NOMO-1 treated with dmso at 0.1 percent for 144 hours (cell line): ENCODE results near the gene RETSAT.
"Not testable (repeated sequence)": the region's sequence is repeated elsewhere in the genome, so short reads cannot be mapped to it uniquely, and the experiment has no call there.

Experiments used
- DNase-seq: peaks from one replicate; lab custom pipeline; 2025; ENCODE audit not compliant: unreplicated experiment; lab: John Stamatoyannopoulos, UW

RETSAT gene

DNA sequence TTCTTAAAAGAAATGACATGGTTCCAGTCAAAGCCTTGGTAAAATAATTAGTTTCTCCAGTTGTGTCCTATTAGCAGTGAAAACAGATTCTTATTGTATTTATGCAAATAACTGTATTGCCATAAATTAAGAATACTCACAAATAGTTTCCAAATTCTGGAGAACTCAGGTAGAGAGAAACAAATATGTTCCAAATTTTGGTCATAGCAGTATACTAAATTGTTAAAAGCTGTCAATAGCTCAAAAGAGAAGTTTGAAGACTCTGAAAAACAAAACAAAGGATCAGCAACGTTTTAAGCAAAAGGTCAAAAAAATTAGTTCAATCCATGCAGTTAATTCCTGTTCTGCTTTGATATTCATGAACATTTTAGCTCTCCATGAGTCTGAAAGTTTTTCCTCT lies 25.7 kb upstream of the RETSAT start:
- DNase-seq: no peak

DNA sequence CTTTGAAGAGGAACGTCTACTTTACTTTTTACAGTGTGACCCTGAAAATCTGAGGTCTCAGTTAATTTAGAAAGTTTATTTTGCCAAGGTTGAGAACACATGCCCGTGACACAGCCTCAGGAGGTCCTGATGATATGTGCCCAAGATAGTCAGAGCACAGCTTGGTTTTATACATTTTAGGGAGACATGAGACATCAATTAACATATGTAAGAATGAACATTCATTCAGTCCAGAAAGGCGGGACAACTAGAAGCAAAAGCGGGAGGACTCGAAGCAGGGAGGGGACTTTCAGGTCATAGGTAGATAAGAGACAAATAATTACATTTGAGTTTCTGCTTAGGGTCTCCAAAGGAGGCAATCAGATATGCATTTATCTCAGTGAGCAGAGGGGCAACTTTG lies 23.9 kb upstream of the RETSAT start:
- no peak for DNase-seq

DNA sequence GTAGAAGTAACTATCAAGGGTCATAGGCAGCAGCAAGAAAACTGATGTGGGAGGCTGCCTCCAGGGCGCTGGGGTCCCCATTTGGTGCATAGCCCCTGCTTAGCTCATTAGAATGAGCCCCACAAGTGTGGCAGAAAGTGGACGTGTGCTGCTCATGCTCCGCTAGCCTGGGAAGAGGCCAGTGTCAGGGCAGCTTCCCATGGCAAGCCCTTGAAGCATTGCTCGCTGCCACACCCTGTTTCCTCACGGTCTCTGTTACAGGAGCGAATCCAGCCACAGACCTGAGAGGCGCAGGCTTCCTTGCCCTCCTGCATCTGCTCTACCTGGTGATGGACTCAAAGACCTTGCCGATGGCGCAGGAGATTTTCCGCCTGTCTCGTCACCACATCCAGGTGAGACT lies 22.8 kb upstream of the RETSAT start:
- no peak for DNase-seq

DNA sequence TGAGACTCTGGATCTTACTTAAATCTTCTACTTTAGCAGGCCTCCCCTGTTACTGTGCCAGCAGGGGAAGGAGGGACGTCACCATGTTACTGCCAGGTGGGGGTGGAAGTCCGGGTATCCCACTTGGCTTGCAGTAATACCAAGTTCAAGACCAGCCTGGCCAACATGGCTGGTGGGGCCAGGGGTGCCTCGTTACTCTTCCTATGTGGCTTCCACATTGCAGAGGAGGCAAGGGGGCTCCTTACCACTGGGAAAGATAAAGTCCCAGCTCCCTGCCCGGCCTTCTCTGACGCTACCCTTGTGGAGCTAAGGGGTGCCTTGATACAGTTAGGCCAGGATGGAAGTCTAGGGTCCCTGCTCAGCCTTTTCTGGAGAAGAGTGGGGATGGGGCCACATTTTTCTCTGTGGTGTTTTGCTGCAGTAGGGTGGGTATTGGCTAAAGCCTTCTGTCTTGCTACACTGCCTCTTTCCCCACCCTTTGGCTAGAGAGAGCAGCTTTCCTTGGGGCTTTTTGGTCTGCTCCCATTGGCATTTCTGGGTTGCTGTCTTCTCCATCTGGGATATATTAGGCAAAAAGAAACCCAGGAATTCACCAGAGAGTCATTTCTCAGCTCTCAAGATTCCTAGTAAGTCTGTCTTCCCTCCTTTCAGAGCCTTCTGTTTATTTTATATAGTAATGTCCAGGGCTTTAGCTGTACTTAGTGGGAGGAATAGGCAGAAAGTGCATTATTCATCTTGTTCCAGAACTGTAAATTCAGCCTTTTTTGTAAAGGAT lies 22.1 kb upstream of the RETSAT start:
- no peak for DNase-seq

DNA sequence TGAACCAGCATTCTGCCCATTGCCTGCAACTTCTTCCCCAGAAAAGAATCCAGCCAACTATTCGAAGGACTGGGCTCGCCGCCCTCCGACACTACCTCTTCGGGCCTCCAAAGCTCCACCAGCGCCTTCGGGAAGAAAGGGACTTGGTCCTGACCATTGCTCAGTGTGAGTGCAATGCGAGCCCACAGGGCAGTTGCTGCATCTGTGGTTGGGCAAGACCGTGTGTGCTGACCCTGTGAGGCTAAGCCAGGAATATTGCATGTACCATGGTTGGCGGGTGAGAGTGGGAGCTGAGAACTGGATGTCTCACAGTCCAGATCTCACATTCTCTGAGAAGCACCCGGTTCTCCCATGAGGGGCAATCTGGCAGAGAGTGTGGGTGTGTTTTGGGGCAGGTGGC lies 16.7 kb upstream of the RETSAT start:
- no peak for DNase-seq

DNA sequence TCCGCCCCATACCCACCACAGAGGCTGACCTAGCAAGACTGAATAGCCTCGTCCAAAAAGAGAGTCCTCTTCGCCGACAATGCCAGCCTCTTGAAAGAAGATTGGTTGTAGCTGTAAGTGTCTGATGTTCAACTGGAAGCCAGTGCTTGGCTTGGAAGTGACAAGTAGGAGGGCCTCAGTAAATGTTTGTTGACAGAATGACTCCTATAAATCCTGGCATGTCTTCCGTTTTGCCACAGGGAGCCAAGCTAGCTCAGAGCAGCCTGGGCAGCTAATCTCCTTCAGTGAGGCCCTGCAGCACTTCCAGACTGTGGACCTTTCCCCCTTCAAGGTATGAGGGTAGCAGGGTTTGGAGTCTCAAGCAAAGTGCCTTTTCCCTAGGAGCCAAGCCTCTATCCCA lies 15.2 kb upstream of the RETSAT start:
- no peak for DNase-seq

DNA sequence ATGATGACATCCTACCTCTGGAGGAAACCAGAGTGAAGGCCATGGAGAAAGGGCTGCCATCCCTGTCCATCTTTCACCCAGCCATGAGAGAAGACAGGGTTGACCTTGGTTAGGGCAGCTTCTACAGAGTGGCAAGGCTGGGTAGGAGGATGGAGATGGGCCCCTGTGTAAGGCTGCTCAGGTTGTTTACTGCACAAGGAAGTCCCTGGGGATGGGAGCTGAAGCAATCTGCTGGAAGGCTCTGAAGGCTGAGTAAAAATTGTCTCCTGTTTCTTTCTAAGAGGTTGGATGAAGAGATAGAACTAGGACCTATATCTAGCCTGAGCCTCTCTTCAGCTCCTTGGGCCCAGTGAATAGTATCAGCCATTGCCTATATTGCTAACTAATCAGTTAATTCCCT lies 14.6 kb upstream of the RETSAT start:
- no peak for DNase-seq

DNA sequence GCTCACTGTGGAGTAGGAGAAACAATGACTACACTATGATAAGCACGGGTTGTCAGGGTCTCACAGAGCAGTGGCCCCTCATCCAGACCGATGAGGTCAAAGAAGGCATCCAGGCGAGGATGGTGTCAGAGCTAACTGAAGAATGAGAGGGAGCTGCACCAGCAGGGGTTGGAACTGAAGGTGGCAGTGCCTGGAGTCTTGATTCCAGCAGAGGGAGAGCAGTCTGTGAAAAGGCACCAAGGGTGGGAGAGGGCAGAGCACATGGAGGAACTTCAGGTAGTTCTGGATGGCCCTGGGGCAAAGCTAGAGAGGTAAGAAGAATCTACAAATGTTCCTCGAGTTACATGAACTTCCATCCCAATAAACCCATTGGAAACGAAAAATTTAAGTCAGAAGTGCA lies 12.9 kb upstream of the RETSAT start:
- DNase-seq: no peak

DNA sequence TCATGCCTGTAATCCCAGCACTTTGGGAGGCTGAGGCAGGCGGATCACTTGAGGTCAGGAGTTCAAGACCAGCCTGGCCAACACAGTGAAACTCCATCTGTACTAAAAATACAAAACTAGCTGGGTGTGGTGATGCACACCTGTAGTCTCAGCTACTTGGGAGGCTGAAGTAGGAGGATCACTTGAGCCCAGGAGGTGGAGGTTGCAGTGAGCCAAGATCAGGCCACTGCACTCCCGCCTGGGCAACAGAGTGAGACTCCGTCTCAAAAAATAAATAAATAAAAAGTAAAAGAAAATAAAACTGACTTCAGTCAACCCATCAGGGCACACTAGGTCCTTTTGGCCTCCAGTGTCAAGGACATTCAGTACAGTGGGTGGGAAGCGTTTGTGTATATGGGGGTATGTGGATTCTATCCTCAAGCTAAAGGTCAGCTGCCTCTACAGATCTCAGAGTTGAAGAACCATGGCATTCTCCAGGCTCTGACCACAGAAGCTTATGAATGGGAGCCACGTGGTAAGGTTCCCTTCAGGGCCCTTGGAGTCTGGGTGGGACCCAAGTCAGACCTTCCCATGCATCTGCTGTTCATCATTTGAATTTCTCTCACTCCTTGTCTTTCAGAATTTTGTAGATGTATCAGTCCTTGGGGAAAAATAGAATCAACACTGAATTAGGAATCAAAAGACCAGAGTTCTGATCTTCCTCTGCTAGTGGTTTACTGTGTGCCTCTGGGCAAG lies 8.5 kb upstream of the RETSAT start:
- not testable (repeated sequence) for DNase-seq

DNA sequence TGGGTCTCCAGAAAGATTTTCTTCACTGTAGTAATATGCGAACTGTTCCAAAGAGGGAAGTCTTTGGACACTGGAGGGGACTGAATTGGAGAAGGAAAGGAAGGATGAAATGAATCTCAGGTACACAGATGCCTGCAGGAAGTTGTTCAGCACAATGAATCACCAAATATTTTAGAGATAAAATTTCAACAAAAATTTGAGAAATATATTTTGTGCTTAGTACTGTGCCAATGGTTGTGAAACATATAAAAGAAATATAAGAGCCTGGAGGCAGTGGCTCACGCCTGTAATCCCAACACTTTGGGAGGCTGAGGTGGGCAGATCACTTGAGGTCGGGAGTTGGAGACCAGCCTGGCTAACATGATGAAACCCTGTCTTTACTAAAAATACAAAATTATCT lies 3.4 kb upstream of the RETSAT start:
- no peak for DNase-seq

DNA sequence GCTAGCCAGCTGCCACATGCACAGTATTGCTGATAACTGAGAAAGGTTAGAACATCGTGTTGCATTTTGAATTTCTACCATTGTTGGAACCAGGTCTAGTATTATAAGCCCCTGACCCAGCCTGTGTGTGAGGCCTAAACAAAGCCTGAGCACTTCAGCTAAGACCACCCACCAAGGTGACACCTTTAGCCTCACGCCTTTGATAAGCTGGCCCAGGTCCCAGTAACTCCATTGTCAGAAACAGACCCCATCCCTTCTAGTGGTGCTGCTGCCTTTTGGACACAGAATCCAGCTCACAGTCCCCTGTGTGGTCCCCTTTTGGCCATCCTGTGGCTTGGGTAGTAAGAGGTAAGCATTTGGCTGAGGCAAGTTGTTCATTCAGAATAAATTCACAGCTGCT lies 1.9 kb upstream of the RETSAT start:
- DNase-seq: no peak

DNA sequence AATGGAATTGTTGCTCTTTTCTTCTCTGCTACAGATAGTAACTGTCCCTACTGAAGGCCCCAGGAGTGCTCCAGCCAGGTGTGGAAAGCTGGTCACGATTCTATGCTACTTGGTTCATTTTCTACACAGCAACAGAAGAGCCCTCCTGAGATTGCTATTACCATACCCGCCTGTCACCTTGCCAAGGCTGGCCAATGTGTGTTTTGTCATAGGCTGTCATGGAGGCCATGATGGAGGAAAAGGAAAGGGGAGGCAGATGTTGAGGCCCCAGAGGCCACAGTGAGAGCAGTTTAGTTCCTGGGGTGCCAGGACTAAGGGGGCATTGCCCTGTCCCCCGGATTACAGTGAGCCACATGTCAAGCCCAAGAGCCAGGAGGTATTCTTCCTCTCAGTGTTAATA lies 1.2 kb upstream of the RETSAT start:
- DNase-seq: no peak

DNA sequence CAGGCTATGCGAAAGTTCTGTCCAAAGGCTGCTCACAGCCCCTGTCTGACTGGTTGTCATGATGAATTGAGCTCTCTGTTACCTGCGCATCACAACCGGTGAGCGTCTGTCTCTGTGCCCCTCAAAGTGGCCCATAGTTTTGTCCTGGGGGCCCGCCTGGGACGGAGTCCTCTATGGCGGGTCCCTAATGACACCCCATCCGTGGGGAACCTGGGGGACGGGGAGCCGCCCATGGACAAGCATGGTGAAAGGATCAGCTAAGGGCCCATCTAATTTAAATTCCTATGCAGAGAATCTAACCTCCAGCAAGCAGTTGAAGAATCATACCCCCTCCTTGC lies 714 bp upstream of the RETSAT start:
- no peak for DNase-seq

DNA sequence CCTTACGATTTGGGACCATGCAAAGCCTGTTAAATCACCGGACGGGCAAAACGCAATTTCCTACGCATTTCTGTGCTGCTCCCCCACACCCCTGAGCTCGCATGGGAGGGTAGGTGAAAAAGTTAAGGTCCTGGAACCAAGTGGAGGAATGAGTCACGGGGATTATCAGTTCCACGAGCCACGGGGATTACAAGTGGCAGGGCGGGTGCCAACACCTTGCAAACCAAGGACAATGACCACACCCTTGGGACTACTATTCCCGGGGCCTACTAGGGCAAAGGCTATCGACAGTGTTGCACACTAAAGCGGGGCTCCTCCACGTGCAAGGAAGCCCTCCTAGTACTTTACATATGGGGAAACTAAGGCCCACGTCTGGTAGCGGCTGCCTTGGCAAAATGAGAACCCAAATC lies 447 bp downstream of the RETSAT start:
- DNase-seq: no peak

DNA sequence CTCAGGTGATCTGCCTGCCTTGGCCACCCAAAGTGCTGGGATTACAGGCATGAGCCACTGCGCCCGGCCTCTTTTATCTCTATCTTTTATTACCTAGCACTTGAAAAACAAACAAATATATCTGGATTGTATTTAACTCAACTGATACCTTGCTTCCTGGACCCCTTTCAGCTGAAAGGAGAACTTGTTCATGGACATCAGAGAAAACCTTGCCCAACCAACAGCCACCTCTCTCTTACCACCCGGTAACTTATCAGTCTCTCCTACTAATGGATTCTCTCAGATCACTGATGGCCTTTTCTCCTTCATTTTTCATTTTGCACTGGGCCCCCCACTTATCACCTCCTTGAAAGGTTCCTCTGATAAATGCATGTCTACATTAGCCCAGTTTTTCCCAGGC lies 6.7 kb downstream of the RETSAT start:
- DNase-seq: no peak

DNA sequence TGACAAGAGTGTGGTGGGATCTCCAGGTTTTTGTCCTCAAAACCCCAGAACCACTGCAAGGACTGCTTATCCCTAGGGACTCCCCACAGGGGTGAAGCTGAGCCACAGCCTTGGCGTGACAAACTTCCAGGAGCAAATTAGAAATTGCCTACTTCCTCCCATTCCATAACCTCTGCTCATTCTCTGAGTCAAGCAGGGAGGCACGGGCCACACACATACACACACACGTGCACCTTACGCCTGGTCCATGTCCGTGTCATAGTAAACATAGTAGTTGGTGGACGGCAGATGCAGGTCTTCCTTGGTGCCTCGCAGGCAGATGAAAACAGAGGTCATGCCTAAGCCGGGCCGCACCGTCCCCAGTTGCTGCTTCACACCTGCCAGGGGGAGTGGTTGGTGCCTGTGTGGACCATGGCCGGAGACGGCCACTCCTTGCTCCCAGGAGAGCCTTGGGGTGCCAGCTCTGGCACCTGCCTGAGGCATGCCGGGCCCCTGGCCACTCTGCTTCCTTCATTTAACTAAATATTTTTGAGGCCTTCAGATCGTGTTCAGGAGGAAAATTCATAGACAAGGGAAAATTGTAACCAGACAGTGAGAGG lies 9.9 kb downstream of the RETSAT start:
- no peak for DNase-seq

DNA sequence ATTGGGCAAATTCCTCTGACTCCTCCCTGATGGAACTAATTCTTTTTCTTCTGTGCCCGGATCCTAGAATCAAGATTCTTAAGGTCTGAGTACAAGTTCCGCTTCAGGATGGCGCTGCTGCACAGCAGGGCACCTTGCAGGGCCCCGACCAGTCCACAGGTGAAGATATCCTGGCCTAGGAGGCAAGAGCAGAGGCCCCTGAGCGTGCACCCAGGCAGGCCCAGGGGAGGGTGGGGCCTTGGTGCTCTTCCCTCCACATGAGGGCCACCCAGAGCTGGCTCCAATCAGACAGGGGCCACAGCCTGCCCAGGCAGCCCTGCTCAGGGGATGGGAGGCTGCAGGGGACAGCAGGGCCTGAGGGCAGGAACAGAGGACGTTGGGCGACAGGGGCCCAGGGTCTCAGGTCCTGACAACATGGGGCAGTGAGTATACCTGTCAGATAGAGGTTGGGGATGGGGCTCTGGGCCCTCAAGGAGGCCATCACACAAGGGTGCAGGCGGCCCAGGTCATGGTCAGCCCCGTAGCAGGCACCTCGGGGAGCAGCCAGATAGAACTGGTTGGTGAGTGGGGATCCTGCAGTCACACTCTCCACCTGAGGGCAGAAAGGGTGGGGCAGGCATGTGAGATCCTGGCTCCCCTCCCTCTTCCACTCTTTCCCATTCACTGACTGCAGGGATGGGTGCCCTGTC lies 11.0 kb downstream of the RETSAT start:
- not testable (repeated sequence) for DNase-seq

DNA sequence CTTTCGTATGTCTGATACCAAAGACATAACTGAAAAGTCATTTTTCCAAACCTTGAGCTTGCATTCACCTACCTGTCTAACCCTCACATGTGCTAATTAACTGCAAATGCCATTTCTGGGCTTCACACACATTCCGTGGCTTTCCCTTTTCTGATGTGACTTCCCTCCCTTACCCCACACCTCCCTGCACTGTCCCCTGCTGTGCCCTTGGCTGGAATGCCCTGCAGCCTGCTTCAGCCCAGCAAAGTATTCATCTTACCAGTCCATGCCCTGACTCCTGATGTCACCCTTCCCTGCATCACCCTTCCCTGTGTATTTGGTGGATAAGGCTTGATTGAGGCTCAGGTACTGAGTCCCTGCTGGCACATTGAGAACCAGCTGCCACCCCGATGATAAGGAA lies 12.2 kb downstream of the RETSAT start:
- no peak for DNase-seq

DNA sequence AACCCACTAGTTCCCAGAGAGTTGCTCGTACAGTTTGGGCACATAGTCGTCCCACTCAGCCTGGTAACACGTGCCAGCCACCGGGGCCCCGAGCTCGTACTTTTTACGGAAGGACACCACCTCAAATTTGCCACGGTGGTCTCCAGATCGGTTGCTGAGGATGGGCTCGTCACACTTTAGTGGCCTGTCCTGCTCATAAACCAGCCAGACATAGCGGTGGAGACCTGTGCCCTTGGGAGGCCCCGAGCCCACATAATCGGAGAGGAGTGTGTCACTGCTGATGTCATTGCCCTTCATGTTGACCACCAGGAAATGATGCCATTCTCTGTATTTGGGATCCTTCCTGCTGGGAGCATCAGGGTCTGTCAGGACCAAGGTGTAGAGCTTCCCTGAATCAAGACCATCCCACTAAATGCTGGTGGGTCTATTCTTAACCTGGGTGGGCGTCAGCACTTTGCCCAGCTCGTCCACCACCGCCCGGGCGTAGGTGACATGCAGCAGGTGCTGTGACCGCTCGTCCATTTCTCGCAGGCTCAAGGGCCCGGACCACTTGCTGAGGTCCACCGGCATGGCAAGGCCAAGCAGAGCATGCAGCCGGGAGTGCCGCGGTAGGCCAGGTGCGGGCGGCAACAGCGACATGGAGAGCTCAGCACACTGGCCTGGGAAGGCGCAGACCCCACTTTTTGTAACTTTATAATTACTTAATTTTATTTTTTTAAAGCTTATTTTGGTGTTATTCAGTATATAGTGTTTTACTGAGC lies 12.9 kb downstream of the RETSAT start:
- DNase-seq: no peak

DNA sequence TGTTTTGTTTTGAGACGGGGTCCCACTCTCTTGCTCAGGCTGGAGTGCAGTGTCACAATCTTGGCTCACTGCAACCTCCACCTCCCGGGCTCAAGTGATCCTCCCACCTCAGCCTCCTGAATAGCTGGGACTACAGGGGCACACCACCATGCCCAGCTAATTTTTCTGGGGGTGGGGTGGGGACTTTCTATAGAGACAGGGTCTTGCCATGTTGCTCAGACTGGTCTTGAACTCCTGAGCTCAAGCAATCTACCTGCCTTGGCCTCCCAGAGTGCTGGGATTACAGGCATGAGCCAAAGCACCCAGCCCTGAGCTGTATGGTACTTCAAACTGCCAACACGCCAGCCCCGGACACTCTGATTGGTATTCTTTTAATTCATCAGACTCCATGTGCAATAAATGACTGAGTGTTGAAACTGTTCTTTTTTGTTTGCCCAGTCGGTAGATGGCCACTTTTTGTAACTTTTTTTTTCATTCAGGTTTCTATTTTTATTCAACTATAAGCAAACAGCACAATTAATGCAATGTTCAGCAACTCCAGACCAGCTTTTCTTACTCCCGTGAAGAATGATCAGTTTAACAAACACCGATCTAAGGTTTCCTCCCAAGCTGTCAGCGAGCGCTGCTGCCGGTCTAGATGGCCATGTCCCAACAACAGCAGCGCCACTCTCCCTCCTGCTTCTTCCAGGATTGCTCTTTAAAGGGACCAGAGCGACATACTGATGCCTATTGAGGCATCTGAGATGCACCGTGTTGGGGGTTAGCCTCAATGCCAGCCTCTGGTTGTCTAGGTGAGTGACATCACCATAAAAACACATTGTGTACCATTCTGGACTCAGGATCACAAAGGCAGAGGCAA lies 14.1 kb downstream of the RETSAT start:
- no peak for DNase-seq
